H9 (cell line): Measurements from ENCODE around the gene RPL27A. TPM values are rescaled to one million over a fixed set of nuclear protein-coding genes. Genes with fewer than 3 reads are reported as not detected.

Source experiments
- DNase-seq: peaks from one replicate; pipeline ENCODE4 v3.0.0-alpha.2; 2017
- H2AFZ ChIP-seq: one replicate; pipeline ENCODE4 v1.6.1; 2013; ENCODE audit warnings: mild to moderate bottlenecking, low read length, control low read depth, moderate library complexity
- H2AK5ac ChIP-seq: 2 replicates; pipeline ENCODE4 v1.6.1; 2013; ENCODE audit warnings: low read length, control low read depth, mixed read lengths; ENCODE audit not compliant: insufficient read length
- H2BK120ac ChIP-seq: one replicate; pipeline ENCODE4 v1.6.1; 2013; ENCODE audit warnings: low read depth, mild to moderate bottlenecking, low read length, control low read depth, inconsistent platforms; ENCODE audit not compliant: poor library complexity, severe bottlenecking
- H2BK12ac ChIP-seq: 2 replicates; pipeline ENCODE4 v1.6.1; 2013; ENCODE audit warnings: low read length, control low read depth, mixed read lengths, low read depth; ENCODE audit not compliant: insufficient read length
- H2BK15ac ChIP-seq: 2 replicates; pipeline ENCODE4 v1.6.1; 2013; ENCODE audit warnings: low read depth, low read length, control low read depth
- H2BK20ac ChIP-seq: one replicate; pipeline ENCODE4 v1.6.1; 2013; ENCODE audit warnings: low read depth, mild to moderate bottlenecking, low read length, control low read depth, inconsistent platforms; ENCODE audit not compliant: poor library complexity, severe bottlenecking
- H2BK5ac ChIP-seq: 2 replicates; pipeline ENCODE4 v1.6.1; 2013; ENCODE audit warnings: low read length, control low read depth, mixed read lengths; ENCODE audit not compliant: insufficient read length
- H3K14ac ChIP-seq: 2 replicates; pipeline ENCODE4 v1.6.1; 2013; ENCODE audit warnings: low read length, control low read depth; ENCODE audit not compliant: insufficient read depth
- H3K18ac ChIP-seq: 2 replicates; pipeline ENCODE4 v1.6.1; 2013; ENCODE audit warnings: low read depth, mild to moderate bottlenecking, mixed read lengths, low read length, control low read depth; ENCODE audit not compliant: insufficient read length
- H3K23ac ChIP-seq: 2 replicates; pipeline ENCODE4 v1.6.1; 2013; ENCODE audit warnings: low read length, control low read depth, mixed read lengths, low read depth; ENCODE audit not compliant: insufficient read length
- H3K23me2 ChIP-seq: 2 replicates; pipeline ENCODE4 v1.6.1; 2013; ENCODE audit warnings: low read depth, mild to moderate bottlenecking, mixed read lengths, low read length, control low read depth; ENCODE audit not compliant: insufficient read length, poor library complexity, severe bottlenecking
- H3K27ac ChIP-seq: 2 replicates; pipeline ENCODE4 v1.5.1; 2013; ENCODE audit warnings: low read length, control low read depth, mixed read lengths, low read depth; ENCODE audit not compliant: insufficient read length
- H3K27me3 ChIP-seq: 2 replicates; pipeline ENCODE4 v1.6.1; 2013; ENCODE audit warnings: low read length, control low read depth, inconsistent platforms; ENCODE audit not compliant: insufficient read depth
- H3K4ac ChIP-seq: 2 replicates; pipeline ENCODE4 v1.6.1; 2013; ENCODE audit warnings: low read depth, mild to moderate bottlenecking, control low read depth, inconsistent platforms, low read length, moderate library complexity
- H3K4me1 ChIP-seq: 2 replicates; pipeline ENCODE4 v1.6.1; 2013; ENCODE audit warnings: low read length, control low read depth, inconsistent platforms; ENCODE audit not compliant: insufficient read depth
- H3K4me2 ChIP-seq: 2 replicates; pipeline ENCODE4 v1.6.1; 2013; ENCODE audit warnings: low read length, control low read depth, mixed read lengths; ENCODE audit not compliant: insufficient read length, insufficient read depth
- H3K56ac ChIP-seq: 2 replicates; pipeline ENCODE4 v1.6.1; 2013; ENCODE audit warnings: low read depth, mild to moderate bottlenecking, mixed read lengths, low read length, control low read depth; ENCODE audit not compliant: insufficient read length
- H3K79me1 ChIP-seq: 2 replicates; pipeline ENCODE4 v1.6.1; 2013; ENCODE audit warnings: low read depth, mild to moderate bottlenecking, moderate library complexity, low read length, control low read depth, inconsistent platforms; ENCODE audit not compliant: insufficient read depth, poor library complexity, severe bottlenecking
- H3K79me2 ChIP-seq: 2 replicates; pipeline ENCODE4 v1.6.1; 2013; ENCODE audit warnings: low read length, control low read depth, inconsistent platforms; ENCODE audit not compliant: insufficient read depth
- H3K9ac ChIP-seq: 2 replicates; pipeline ENCODE4 v1.6.1; 2013; ENCODE audit warnings: low read length, control low read depth, mixed read lengths; ENCODE audit not compliant: insufficient read length; ENCODE audit errors: extremely low read depth
- H3K9me3 ChIP-seq: one replicate; pipeline ENCODE4 v1.6.1; 2013; ENCODE audit warnings: low read depth, low read length, inconsistent platforms; ENCODE audit not compliant: control insufficient read depth
- H3T11ph ChIP-seq: one replicate; pipeline ENCODE4 v1.6.1; 2013; ENCODE audit warnings: mild to moderate bottlenecking, low read length, control low read depth, inconsistent platforms
- H4K20me1 ChIP-seq: one replicate; pipeline ENCODE4 v1.6.1; 2013; ENCODE audit not compliant: control insufficient read depth, insufficient read length, insufficient read depth
- H4K5ac ChIP-seq: 2 replicates; pipeline ENCODE4 v1.6.1; 2013; ENCODE audit warnings: low read depth, mild to moderate bottlenecking, mixed read lengths, low read length, control low read depth; ENCODE audit not compliant: insufficient read length
- H4K8ac ChIP-seq: replicated peaks from 2 replicates; pipeline ENCODE4 v1.6.1; 2013; ENCODE audit warnings: low read length, control low read depth, mixed read lengths, low read depth; ENCODE audit not compliant: insufficient read length
- H4K91ac ChIP-seq: 2 replicates; pipeline ENCODE4 v1.6.1; 2013; ENCODE audit warnings: low read depth, mild to moderate bottlenecking, moderate library complexity, mixed read lengths, low read length, control low read depth; ENCODE audit not compliant: insufficient read length
- H3K27ac Mint-ChIP-seq, 3 experiments: 2 replicates in 2 of 3; 3 replicates in 1 of 3; pipeline ENCODE4 v1.8.0; 2020 to 2021; ENCODE audit warnings: mixed read lengths in 3 of 3, mild to moderate bottlenecking in 1 of 3, moderate library complexity in 1 of 3
- H3K27me3 Mint-ChIP-seq: 2 replicates; pipeline ENCODE4 v1.8.0; 2021; ENCODE audit warnings: low read depth, mild to moderate bottlenecking, moderate library complexity, mixed read lengths
- H3K36me3 Mint-ChIP-seq, 3 experiments: 2 replicates in 2 of 3; 3 replicates in 1 of 3; pipeline ENCODE4 v1.8.0; 2020 to 2021; ENCODE audit warnings: low read depth in 3 of 3, mixed read lengths in 3 of 3; ENCODE audit not compliant: insufficient read depth in 1 of 3
- H3K4me1 Mint-ChIP-seq, 2 experiments: 2 replicates each; pipeline ENCODE4 v1.8.0; 2020; ENCODE audit warnings: mixed read lengths in 2 of 2
- H3K4me3 Mint-ChIP-seq, 2 experiments: 2 replicates in 1 of 2; 3 replicates in 1 of 2; pipeline ENCODE4 v1.8.0; 2020 to 2021; ENCODE audit warnings: mild to moderate bottlenecking in 2 of 2, mixed read lengths in 2 of 2, moderate library complexity in 1 of 2
- H3K9me3 Mint-ChIP-seq, 2 experiments: 2 replicates in 1 of 2; 3 replicates in 1 of 2; pipeline ENCODE4 v1.8.0; 2020; ENCODE audit warnings: mild to moderate bottlenecking in 2 of 2, mixed read lengths in 2 of 2, moderate library complexity in 1 of 2
- WGBS: extraction: QIAGEN DNeasy Blood & Tissue Kit; methylation state at CpG from one replicate; pipeline ENCODE4 v1.1.7; 2013; ENCODE audit warnings: missing lambda C conversion rate, low lambda C conversion rate, mixed read lengths; ENCODE audit not compliant: insufficient read length; ENCODE audit errors: extremely low coverage; 5-methylcytosine and 5-hydroxymethylcytosine counted together
- total RNA-seq: library from RNA; stranded (reverse); gene quantifications from 2 replicates; pipeline ENCODE4 v1.2.1, GENCODE V29; 2021
- TF ChIP-seq, protein P1 (sequence below): fragments of 200-600 bp; sonication (generic); conservative IDR thresholded peaks from 3 replicates; pipeline ENCODE4 v1.8.0; 2021; ENCODE audit warnings: antibody characterized with exemption, mild to moderate bottlenecking

Gene RPL27A
- total RNA-seq, 1 experiment from 2014 or later, result 1,152 TPM

GRCh38 chr11:8661001-8661795, 21.4 kb upstream of the RPL27A start:
- no peak overlapping the region for H2BK5ac ChIP-seq
- no peak overlapping the region for H2BK15ac ChIP-seq
- Mint-ChIP-seq H3K4me1 (peaks cover 12 to 20% of the 10 kb centered on the region in 2 experiments), H3K27me3 (no peaks in the 10 kb centered on the region), H3K9me3 (no peaks in the 10 kb centered on the region), H3K36me3 (no peaks in the 10 kb centered on the region), H3K27ac (peak overlapping the region in 1 of 3 experiments; percentile 62; a peak in 1 of 7 replicates), H3K4me3 (no peak overlapping the region)
- H2BK120ac ChIP-seq, result no peak overlapping the region
- H3K4ac ChIP-seq, result no peak overlapping the region
- H3K79me1 ChIP-seq, result no peaks in the 10 kb centered on the region
- no peak for DNase-seq
- no peaks in the 10 kb centered on the region for H3K23me2 ChIP-seq
- no peak overlapping the region for H2AFZ ChIP-seq
- no peak overlapping the region for H4K8ac ChIP-seq
- H3K79me2 ChIP-seq, result no peaks in the 10 kb centered on the region; the same call in 1 of the 2 replicates
- H2AK5ac ChIP-seq, result no peak overlapping the region
- WGBS, result no CpG with 5 or more reads among the region's 6 CpGs
- no peak overlapping the region for H3K23ac ChIP-seq
- TF ChIP-seq, protein P1, sequence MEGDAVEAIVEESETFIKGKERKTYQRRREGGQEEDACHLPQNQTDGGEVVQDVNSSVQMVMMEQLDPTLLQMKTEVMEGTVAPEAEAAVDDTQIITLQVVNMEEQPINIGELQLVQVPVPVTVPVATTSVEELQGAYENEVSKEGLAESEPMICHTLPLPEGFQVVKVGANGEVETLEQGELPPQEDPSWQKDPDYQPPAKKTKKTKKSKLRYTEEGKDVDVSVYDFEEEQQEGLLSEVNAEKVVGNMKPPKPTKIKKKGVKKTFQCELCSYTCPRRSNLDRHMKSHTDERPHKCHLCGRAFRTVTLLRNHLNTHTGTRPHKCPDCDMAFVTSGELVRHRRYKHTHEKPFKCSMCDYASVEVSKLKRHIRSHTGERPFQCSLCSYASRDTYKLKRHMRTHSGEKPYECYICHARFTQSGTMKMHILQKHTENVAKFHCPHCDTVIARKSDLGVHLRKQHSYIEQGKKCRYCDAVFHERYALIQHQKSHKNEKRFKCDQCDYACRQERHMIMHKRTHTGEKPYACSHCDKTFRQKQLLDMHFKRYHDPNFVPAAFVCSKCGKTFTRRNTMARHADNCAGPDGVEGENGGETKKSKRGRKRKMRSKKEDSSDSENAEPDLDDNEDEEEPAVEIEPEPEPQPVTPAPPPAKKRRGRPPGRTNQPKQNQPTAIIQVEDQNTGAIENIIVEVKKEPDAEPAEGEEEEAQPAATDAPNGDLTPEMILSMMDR, result no peak
- no peak overlapping the region for H3K56ac ChIP-seq
- no peaks in the 10 kb centered on the region for H3K4me1 ChIP-seq
- H3K27me3 ChIP-seq, result no peaks in the 10 kb centered on the region
- no peak overlapping the region for H4K5ac ChIP-seq
- no peak overlapping the region for H3K27ac ChIP-seq
- no peak overlapping the region for H4K91ac ChIP-seq
- H2BK12ac ChIP-seq, result no peak overlapping the region
- H3K9ac ChIP-seq, result no peak overlapping the region
- no peak overlapping the region for H3K18ac ChIP-seq
- H3K4me2 ChIP-seq, result no peak overlapping the region
- no peaks in the 10 kb centered on the region for H3K9me3 ChIP-seq
- no peak overlapping the region for H3K14ac ChIP-seq
- no peaks in the 10 kb centered on the region for H4K20me1 ChIP-seq
- no peak overlapping the region for H3T11ph ChIP-seq
- H2BK20ac ChIP-seq, result no peak overlapping the region
